K562 (cell line): Measurements from ENCODE around the gene DCHS2. TPM values are rescaled to one million over a fixed set of nuclear protein-coding genes. Genes with fewer than 3 reads are reported as not detected.

ENCODE experiments used
- ATAC-seq: fragments of 200-7000 bp; cut with Tn5 transposase; 3 replicates; pipeline ENCODE4 v1.9.1; 2020; ENCODE audit warnings: moderate library complexity
- BruUV-seq: library from RNA; stranded (reverse); fragments of 400-500 nt; replicated peaks from 2 replicates; lab custom pipeline; 2021; lab: Mats Ljungman, UMichigan
- CTCF ChIA-PET: fragments of 300-600 bp; formaldehyde crosslinking; extraction: SDS; loops from one replicate; lab custom pipeline; 2021; ENCODE audit warnings: low intra/inter-chr PET ratio; lab: Yijun Ruan, JAX
- POLR2A ChIA-PET: fragments of 300-600, 350-650 bp; sonication (Branson Sonifier 250); formaldehyde crosslinking; extraction: SDS; loops from one replicate; lab custom pipeline; 2021; ENCODE audit warnings: antibody characterized with exemption, inconsistent platforms; lab: Yijun Ruan, JAX
- DNase-seq, 4 experiments: peaks; one replicate each; pipeline versions ENCODE4 v3.0.0 to v3.0.0-alpha.2; 2011 to 2018; ENCODE audit warnings: low spot score in 3 of 4, mixed read lengths in 3 of 4; ENCODE audit errors: extremely low read depth in 1 of 4
- FAIRE-seq: peaks from 2 replicates; lab custom pipeline; 2011; peaks lifted over from hg19 to GRCh38; lab: Jason Lieb, UNC
- H2AFZ ChIP-seq: 2 replicates; pipeline ENCODE4 v1.6.0; 2011; ENCODE audit warnings: low read depth, low read length, control low read depth, inconsistent platforms
- H3K27ac ChIP-seq: fragments of 200-600 bp; 3 replicates; pipeline ENCODE4 v1.8.0; 2011; ENCODE audit warnings: low read depth, mild to moderate bottlenecking, control low read depth, inconsistent platforms, low read length, moderate library complexity, mixed read lengths; ENCODE audit errors: extremely low read depth
- H3K27me3 ChIP-seq, 2 experiments: fragments of 300-600 bp in 1 of 2; 2 replicates in 1 of 2; 3 replicates in 1 of 2; pipeline versions ENCODE4 v1.6.0 to v1.8.0; 2011; ENCODE audit warnings: inconsistent platforms in 2 of 2, low read length in 2 of 2, mild to moderate bottlenecking in 1 of 2, mixed read lengths in 1 of 2, moderate library complexity in 1 of 2; ENCODE audit not compliant: control insufficient read depth in 2 of 2, insufficient read depth in 2 of 2
- H3K36me3 ChIP-seq: fragments of 300-600 bp; 3 replicates; pipeline ENCODE4 v1.8.0; 2011; ENCODE audit warnings: mild to moderate bottlenecking, low read length, inconsistent platforms; ENCODE audit not compliant: control insufficient read depth, insufficient read depth
- H3K4me1 ChIP-seq, 2 experiments: fragments of 200-600 bp in 1 of 2; replicated peaks in 1 of 2; 2 replicates in 1 of 2; 3 replicates in 1 of 2; pipeline versions ENCODE4 v1.5.1 to v1.8.0; 2011; ENCODE audit warnings: inconsistent platforms in 2 of 2, low read length in 2 of 2, mild to moderate bottlenecking in 1 of 2, mixed read lengths in 1 of 2, moderate library complexity in 1 of 2; ENCODE audit not compliant: control insufficient read depth in 2 of 2, insufficient read depth in 2 of 2
- H3K4me2 ChIP-seq: 2 replicates; pipeline ENCODE4 v1.6.1; 2011; ENCODE audit warnings: low read length, control low read depth, inconsistent platforms, mixed read lengths; ENCODE audit not compliant: insufficient read depth
- H3K4me3 ChIP-seq: fragments of 200-600 bp; sonication (generic), shearing (Covaris generic); 2 replicates; pipeline ENCODE4 v1.5.1; 2016; ENCODE audit warnings: control low read depth, inconsistent platforms
- H3K79me2 ChIP-seq: fragments of 200-600 bp; 3 replicates; pipeline ENCODE4 v1.8.0; 2011; ENCODE audit warnings: low read length, inconsistent platforms; ENCODE audit not compliant: control insufficient read depth, insufficient read depth
- H3K9ac ChIP-seq, 2 experiments: 2 replicates each; pipeline versions ENCODE4 v1.6.0 to v1.6.1; 2011; ENCODE audit warnings: low read depth in 2 of 2, low read length in 2 of 2, control low read depth in 1 of 2, inconsistent platforms in 1 of 2, mild to moderate bottlenecking in 1 of 2, mixed read lengths in 1 of 2; ENCODE audit not compliant: insufficient read depth in 1 of 2
- H3K9me1 ChIP-seq: one replicate; pipeline ENCODE4 v1.6.0; 2011; ENCODE audit warnings: inconsistent platforms, mild to moderate bottlenecking, low read length, moderate library complexity; ENCODE audit not compliant: control insufficient read depth, insufficient read depth
- H3K9me3 ChIP-seq: replicated peaks from 2 replicates; pipeline ENCODE4 v1.5.1; 2011; ENCODE audit warnings: low read depth, low read length, inconsistent platforms; ENCODE audit not compliant: control insufficient read depth, insufficient read depth
- H4K20me1 ChIP-seq: replicated peaks from 2 replicates; pipeline ENCODE4 v1.6.1; 2011; ENCODE audit warnings: low read length, inconsistent platforms, mixed read lengths; ENCODE audit not compliant: control insufficient read depth, insufficient read depth
- CBX3 ChIP-seq, 2 experiments: IDR thresholded peaks; 1 replicate in 1 of 2; 2 replicates in 1 of 2; pipeline ENCODE4 v1.6.1; 2012; ENCODE audit warnings: inconsistent platforms in 2 of 2, low read length in 2 of 2, borderline replicate concordance in 1 of 2, control low read depth in 1 of 2
- CTCFL ChIP-seq: IDR thresholded peaks from 2 replicates; pipeline ENCODE4 v1.6.1; 2011; ENCODE audit warnings: borderline replicate concordance, low read depth, mild to moderate bottlenecking, moderate library complexity, low read length; ENCODE audit not compliant: insufficient read depth, poor library complexity, severe bottlenecking
- NR3C1 ChIP-seq: sonication (generic); formaldehyde crosslinking; IDR thresholded peaks from 2 replicates; pipeline ENCODE4 v1.8.1; 2022; ENCODE audit warnings: missing genetic modification reagents
- POLR2H ChIP-seq: IDR thresholded peaks from 2 replicates; pipeline ENCODE4 v1.6.1; 2016; ENCODE audit warnings: missing genetic modification characterization, low read depth, mild to moderate bottlenecking, control low read depth, missing compliant biosample characterization, moderate library complexity
- RAD21 ChIP-seq, 2 experiments: fragments of 250-450 bp in 1 of 2; fragments of 450-650 bp in 1 of 2; sonication (Bioruptor Pico) in 1 of 2; formaldehyde crosslinking in 1 of 2; IDR thresholded peaks in 1 of 2; conservative IDR thresholded peaks in 1 of 2; 2 replicates each; pipeline versions ENCODE4 v1.4.0 to v1.8.0; 2020 to 2022; ENCODE audit warnings: mild to moderate bottlenecking in 2 of 2, moderate library complexity in 1 of 2
- SMC3 ChIP-seq: conservative IDR thresholded peaks from 2 replicates; pipeline ENCODE4 v1.6.1; 2011; ENCODE audit warnings: low read depth, low read length, improper control_type of control experiment; ENCODE audit not compliant: insufficient read depth
- ZNF41 ChIP-seq: fragments of 250-450 bp; sonication (Bioruptor Pico); conservative IDR thresholded peaks from 2 replicates; pipeline ENCODE4 v1.4.0; 2020; ENCODE audit warnings: mild to moderate bottlenecking
- WGBS: fragments of 100-300 bp; shearing (Covaris generic); methylation state at CpG from one replicate; pipeline ENCODE4 v1.1.6; 2016; ENCODE audit warnings: low coverage, mixed read lengths; ENCODE audit not compliant: insufficient coverage; ENCODE audit errors: missing lambda C conversion rate; 5-methylcytosine and 5-hydroxymethylcytosine counted together
- in situ Hi-C: fragments of 300-500 bp; cut with MboI; formaldehyde crosslinking; loops from 4 replicates; pipeline ENCODE4 v1.15.0; 2018; ENCODE audit warnings: inconsistent platforms, mixed read lengths
- intact Hi-C: fragments of 100-400 bp; cut with micrococcal nuclease; formaldehyde crosslinking; loops from 2 replicates; pipeline ENCODE4 v1.14.2; 2022
- polyA plus RNA-seq, 8 experiments: library from polyadenylated mRNA; depleted of rRNA in 4 of 8; stranded (reverse) in 5 of 8; unstranded in 3 of 8; fragments of >200 nt; fragmentation: Nextera tagmentation in 2 of 8; fragmentation: Illumina TruSeq in 1 of 8; extraction: Ambion mirVana in 2 of 8; extraction: Trizol in 1 of 8; gene quantifications; 2 replicates each; pipeline versions ENCODE4 v1.2.1 to v1.2.3, GENCODE V29; 2011 to 2014; ENCODE audit warnings: inconsistent platforms in 1 of 8, missing spikeins in 1 of 8
- total RNA-seq, 7 experiments: library from RNA; depleted of rRNA in 6 of 7; stranded (reverse); fragments of >200 nt in 6 of 7; fragmentation: Illumina TruSeq in 2 of 7; extraction: Trizol in 2 of 7; gene quantifications; 2 replicates each; pipeline versions ENCODE4 v1.2.1 to v1.2.3, GENCODE V29; 2011 to 2021; ENCODE audit warnings: low replicate concordance in 1 of 7
- TF ChIP-seq, protein P1 (sequence below), 3 experiments: IDR thresholded peaks in 2 of 3; conservative IDR thresholded peaks in 1 of 3; 2 replicates each; pipeline ENCODE4 v1.5.1; 2011 to 2012; ENCODE audit warnings: low read length in 3 of 3, mild to moderate bottlenecking in 3 of 3, control low read depth in 2 of 3, improper control_type of control experiment in 1 of 3, inconsistent platforms in 1 of 3, low read depth in 1 of 3, mixed read lengths in 1 of 3, moderate library complexity in 1 of 3; ENCODE audit not compliant: insufficient read depth in 2 of 3

DCHS2 gene
- total and polyA plus RNA-seq, 9 of the 15 experiments (the other 6 are each of a cell fraction or from before 2014, with no cell fraction given) = 0.49 to 7.1 (median 5.3) TPM

DNA sequence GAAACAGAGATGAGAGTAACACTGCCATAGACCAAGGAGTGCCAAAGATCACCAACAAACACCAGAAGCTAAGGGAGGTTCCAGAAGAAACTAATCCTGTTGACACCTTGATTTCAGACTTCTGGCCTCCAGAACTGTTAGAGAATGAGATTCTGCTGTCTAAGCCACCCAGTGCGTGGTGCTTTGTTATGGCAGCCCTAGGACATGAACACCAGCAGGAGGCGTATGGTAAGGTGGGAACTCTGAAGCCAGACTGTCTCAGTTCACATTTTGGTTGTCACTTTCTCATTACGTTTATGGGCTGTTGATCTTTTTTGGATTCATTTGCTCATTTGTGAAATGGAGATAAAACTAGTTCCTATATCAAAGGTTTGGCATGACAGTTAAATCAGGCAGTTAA, 142.9 kb downstream of the DCHS2 start:
- Histone ChIP-seq H3K9ac (no peak overlapping the region), H4K20me1 (no peaks in the 10 kb centered on the region), H2AFZ (no peak overlapping the region), H3K9me1 (no peaks in the 10 kb centered on the region), H3K4me1 (no peaks in the 10 kb centered on the region), H3K36me3 (no peaks in the 10 kb centered on the region), H3K4me2 (no peak overlapping the region), H3K27me3 (no peaks in the 10 kb centered on the region), H3K79me2 (no peaks in the 10 kb centered on the region), H3K4me3 (no peak overlapping the region), H3K9me3 (no peaks in the 10 kb centered on the region), H3K27ac (no peak overlapping the region)
- POLR2A ChIA-PET = no interaction called here
- in situ Hi-C loops = no loop called here
- BruUV-seq = no TSS peak
- WGBS = 31% methylated on average over 3 of the region's 3 CpGs
- intact Hi-C loops = no loop called here
- ATAC-seq (peak; percentile 86), DNase-seq (peak in 2 of 4 experiments; percentile 10 to 25), FAIRE-seq (peak; percentile 54)
- CTCF ChIA-PET = no interaction called here
- TF ChIP-seq POLR2H = no peak
- no peak for TF ChIP-seq NR3C1 (CRISPR knock-in tag)
- peak; percentile 69 for TF ChIP-seq CTCFL
- TF ChIP-seq, protein P1, sequence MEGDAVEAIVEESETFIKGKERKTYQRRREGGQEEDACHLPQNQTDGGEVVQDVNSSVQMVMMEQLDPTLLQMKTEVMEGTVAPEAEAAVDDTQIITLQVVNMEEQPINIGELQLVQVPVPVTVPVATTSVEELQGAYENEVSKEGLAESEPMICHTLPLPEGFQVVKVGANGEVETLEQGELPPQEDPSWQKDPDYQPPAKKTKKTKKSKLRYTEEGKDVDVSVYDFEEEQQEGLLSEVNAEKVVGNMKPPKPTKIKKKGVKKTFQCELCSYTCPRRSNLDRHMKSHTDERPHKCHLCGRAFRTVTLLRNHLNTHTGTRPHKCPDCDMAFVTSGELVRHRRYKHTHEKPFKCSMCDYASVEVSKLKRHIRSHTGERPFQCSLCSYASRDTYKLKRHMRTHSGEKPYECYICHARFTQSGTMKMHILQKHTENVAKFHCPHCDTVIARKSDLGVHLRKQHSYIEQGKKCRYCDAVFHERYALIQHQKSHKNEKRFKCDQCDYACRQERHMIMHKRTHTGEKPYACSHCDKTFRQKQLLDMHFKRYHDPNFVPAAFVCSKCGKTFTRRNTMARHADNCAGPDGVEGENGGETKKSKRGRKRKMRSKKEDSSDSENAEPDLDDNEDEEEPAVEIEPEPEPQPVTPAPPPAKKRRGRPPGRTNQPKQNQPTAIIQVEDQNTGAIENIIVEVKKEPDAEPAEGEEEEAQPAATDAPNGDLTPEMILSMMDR (IDR thresholded peaks at IDR 0.05 in 2 of 3, conservative IDR thresholded peaks at IDR 0.05 in 1 of 3; ENCODE audit: insufficient read depth in 2 of 3, low read depth in 1 of 3, low read length in 3 of 3) = peak; percentile 24 to 45 (median 41); a peak in 5 of 6 replicates
- 0 out of 3 replicates have a peak, but pooled peaks of 1 of the 2 experiments have one; percentile 36 for TF ChIP-seq CBX3 (IDR thresholded peaks at IDR 0.05; ENCODE audit: borderline replicate concordance in 1 of 2, low read length in 2 of 2)
- TF ChIP-seq ZNF41 (CRISPR knock-in tag) = no peak
- TF ChIP-seq RAD21 (CRISPR knock-in tag; conservative IDR thresholded peaks at IDR 0.05 in 1 of 2, IDR thresholded peaks at IDR 0.05 in 1 of 2) = peak in 1 of 2 experiments; percentile 26; a peak in 1 of 4 replicates
- 0 out of 2 replicates have a peak, but pooled peaks have one; percentile 11 for TF ChIP-seq SMC3
